ENCODE measurements around the gene DHX32.

DNA sequence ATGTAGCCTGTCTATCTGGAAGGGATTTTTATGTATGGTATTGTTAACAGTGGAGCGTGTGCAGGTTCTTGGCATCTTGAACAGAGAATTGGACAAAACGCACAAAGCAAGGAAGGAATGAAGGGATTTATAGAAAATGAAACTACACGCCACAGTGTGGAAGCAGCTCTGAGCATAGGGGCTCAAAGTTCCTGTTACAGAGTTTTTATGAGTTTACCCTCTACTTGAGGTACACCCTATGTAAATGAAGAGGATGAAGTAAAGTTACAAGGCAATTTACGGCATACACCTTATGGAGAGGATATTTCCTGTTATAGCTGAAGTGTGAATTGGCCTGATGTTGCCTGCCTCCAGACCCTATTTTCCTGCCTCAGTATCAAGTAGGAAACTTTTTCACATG, 48.5 kb upstream of the DHX32 start:
- TF ChIP-seq, protein P1, sequence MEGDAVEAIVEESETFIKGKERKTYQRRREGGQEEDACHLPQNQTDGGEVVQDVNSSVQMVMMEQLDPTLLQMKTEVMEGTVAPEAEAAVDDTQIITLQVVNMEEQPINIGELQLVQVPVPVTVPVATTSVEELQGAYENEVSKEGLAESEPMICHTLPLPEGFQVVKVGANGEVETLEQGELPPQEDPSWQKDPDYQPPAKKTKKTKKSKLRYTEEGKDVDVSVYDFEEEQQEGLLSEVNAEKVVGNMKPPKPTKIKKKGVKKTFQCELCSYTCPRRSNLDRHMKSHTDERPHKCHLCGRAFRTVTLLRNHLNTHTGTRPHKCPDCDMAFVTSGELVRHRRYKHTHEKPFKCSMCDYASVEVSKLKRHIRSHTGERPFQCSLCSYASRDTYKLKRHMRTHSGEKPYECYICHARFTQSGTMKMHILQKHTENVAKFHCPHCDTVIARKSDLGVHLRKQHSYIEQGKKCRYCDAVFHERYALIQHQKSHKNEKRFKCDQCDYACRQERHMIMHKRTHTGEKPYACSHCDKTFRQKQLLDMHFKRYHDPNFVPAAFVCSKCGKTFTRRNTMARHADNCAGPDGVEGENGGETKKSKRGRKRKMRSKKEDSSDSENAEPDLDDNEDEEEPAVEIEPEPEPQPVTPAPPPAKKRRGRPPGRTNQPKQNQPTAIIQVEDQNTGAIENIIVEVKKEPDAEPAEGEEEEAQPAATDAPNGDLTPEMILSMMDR (IDR thresholded peaks at IDR 0.05; ENCODE audit: low read depth, low read length) = no peak
- no peak for TF ChIP-seq EZH2phosphoT487 (IDR thresholded peaks at IDR 0.05; ENCODE audit: low read depth)
